IMR-90 (cell line): Measurements from ENCODE around the gene APP. TPM values are rescaled to one million over a fixed set of nuclear protein-coding genes. Genes with fewer than 3 reads are reported as not detected.

Experiments
- ATAC-seq: fragments of 200-7000 bp; cut with Tn5 transposase; 2 replicates; pipeline ENCODE4 v1.9.1; 2020; ENCODE audit warnings: low read depth, mild to moderate bottlenecking, moderate library complexity
- BruUV-seq: library from RNA; stranded (reverse); fragments of 400-500 nt; replicated peaks from 2 replicates; lab custom pipeline; 2021; lab: Mats Ljungman, UMichigan
- CTCF ChIA-PET: fragments of 300-600 bp; formaldehyde crosslinking; extraction: SDS; loops from one replicate; lab custom pipeline; 2021; ENCODE audit warnings: antibody characterized with exemption; lab: Yijun Ruan, JAX
- POLR2A ChIA-PET: fragments of 300-600 bp; sonication (Branson Sonifier 250); formaldehyde crosslinking; loops from one replicate; lab custom pipeline; 2022; ENCODE audit warnings: antibody characterized with exemption; ENCODE audit not compliant: unreplicated experiment; lab: Charles Lee
- DNase-seq: peaks from one replicate; pipeline ENCODE4 v3.0.0; 2013
- H2AFZ ChIP-seq: replicated peaks from 2 replicates; pipeline ENCODE3; 2013; ENCODE audit warnings: low read length, mild to moderate bottlenecking; ENCODE audit not compliant: poor library complexity
- H2AK5ac ChIP-seq: 2 replicates; pipeline ENCODE4 v1.6.1; 2013; ENCODE audit warnings: low read depth, low read length, inconsistent platforms
- H2AK9ac ChIP-seq: replicated peaks from 2 replicates; pipeline ENCODE3; 2013; ENCODE audit warnings: mild to moderate bottlenecking, low read depth, low read length, moderate library complexity; ENCODE audit not compliant: poor library complexity
- H2BK120ac ChIP-seq: 2 replicates; pipeline ENCODE4 v1.6.1; 2013; ENCODE audit warnings: low read depth, low read length, inconsistent platforms
- H2BK15ac ChIP-seq: 3 replicates; pipeline ENCODE4 v1.6.1; 2013; ENCODE audit warnings: low read depth, low read length, inconsistent platforms
- H2BK20ac ChIP-seq: 2 replicates; pipeline ENCODE4 v1.6.1; 2013; ENCODE audit warnings: low read depth, mild to moderate bottlenecking, inconsistent platforms, low read length, moderate library complexity
- H2BK5ac ChIP-seq: 2 replicates; pipeline ENCODE4 v1.6.1; 2013; ENCODE audit warnings: mild to moderate bottlenecking, low read depth, low read length, inconsistent platforms; ENCODE audit not compliant: poor library complexity, severe bottlenecking
- H3K14ac ChIP-seq: replicated peaks from 2 replicates; pipeline ENCODE4 v1.6.1; 2013; ENCODE audit warnings: low read depth, low read length, inconsistent platforms
- H3K18ac ChIP-seq: 2 replicates; pipeline ENCODE4 v1.6.1; 2013; ENCODE audit warnings: low read depth, low read length, control low read depth
- H3K23ac ChIP-seq: 2 replicates; pipeline ENCODE4 v1.6.1; 2013; ENCODE audit warnings: low read depth, low read length, inconsistent platforms
- H3K27ac ChIP-seq: 2 replicates; pipeline ENCODE4 v1.5.1; 2013; ENCODE audit warnings: mild to moderate bottlenecking, control low read depth, low read length; ENCODE audit not compliant: insufficient read depth
- H3K27me3 ChIP-seq: 2 replicates; pipeline ENCODE4 v1.6.1; 2013; ENCODE audit warnings: low read length; ENCODE audit not compliant: control insufficient read depth, insufficient read depth
- H3K36me3 ChIP-seq: 2 replicates; pipeline ENCODE4 v1.6.1; 2013; ENCODE audit warnings: low read length, mixed read lengths; ENCODE audit not compliant: control insufficient read depth, insufficient read depth
- H3K4ac ChIP-seq: 2 replicates; pipeline ENCODE4 v1.6.1; 2013; ENCODE audit warnings: low read depth, low read length, inconsistent platforms
- H3K4me1 ChIP-seq: 2 replicates; pipeline ENCODE4 v1.6.1; 2013; ENCODE audit warnings: low read length, mixed read lengths; ENCODE audit not compliant: control insufficient read depth, insufficient read depth
- H3K4me2 ChIP-seq: 2 replicates; pipeline ENCODE4 v1.6.1; 2013; ENCODE audit warnings: low read depth, mild to moderate bottlenecking, control low read depth, low read length, moderate library complexity
- H3K4me3 ChIP-seq: 2 replicates; pipeline ENCODE4 v1.5.1; 2013; ENCODE audit warnings: low read depth, mild to moderate bottlenecking, control low read depth, low read length, moderate library complexity; ENCODE audit not compliant: insufficient read depth
- H3K56ac ChIP-seq: 2 replicates; pipeline ENCODE4 v1.6.1; 2013; ENCODE audit warnings: low read length, inconsistent platforms; ENCODE audit not compliant: insufficient read depth; ENCODE audit errors: extremely low read depth
- H3K79me1 ChIP-seq, 2 experiments: 2 replicates each; pipeline ENCODE4 v1.6.1; 2013; ENCODE audit warnings: low read length in 2 of 2, inconsistent platforms in 1 of 2, low read depth in 1 of 2
- H3K9ac ChIP-seq: 2 replicates; pipeline ENCODE4 v1.6.1; 2013; ENCODE audit warnings: low read depth, low read length, control low read depth
- H3K9me1 ChIP-seq: 2 replicates; pipeline ENCODE4 v1.6.1; 2013; ENCODE audit warnings: low read length, inconsistent platforms; ENCODE audit not compliant: insufficient read depth
- H3K9me3 ChIP-seq: 2 replicates; pipeline ENCODE4 v1.6.1; 2013; ENCODE audit warnings: low read length; ENCODE audit not compliant: control insufficient read depth, insufficient read depth
- H4K20me1 ChIP-seq: 2 replicates; pipeline ENCODE4 v1.6.1; 2013; ENCODE audit warnings: low read length, inconsistent platforms; ENCODE audit not compliant: insufficient read depth
- H4K5ac ChIP-seq: 2 replicates; pipeline ENCODE4 v1.6.1; 2013; ENCODE audit warnings: mild to moderate bottlenecking, low read depth, low read length, control low read depth
- H4K8ac ChIP-seq, 2 experiments: 2 replicates each; pipeline ENCODE4 v1.6.1; 2013; ENCODE audit warnings: low read depth in 2 of 2, low read length in 2 of 2, control low read depth in 1 of 2, inconsistent platforms in 1 of 2
- H4K91ac ChIP-seq: 2 replicates; pipeline ENCODE4 v1.6.1; 2013; ENCODE audit warnings: low read depth, low read length, inconsistent platforms; ENCODE audit not compliant: insufficient read depth
- CEBPB ChIP-seq: IDR thresholded peaks from 2 replicates; pipeline ENCODE4 v1.6.1; 2012; ENCODE audit warnings: low read depth, low read length, improper control_type of control experiment
- CHD1 ChIP-seq: IDR thresholded peaks from 2 replicates; pipeline ENCODE4 v1.6.1; 2012; ENCODE audit warnings: low read depth, low read length, improper control_type of control experiment
- FOS ChIP-seq: fragments of 150-350 bp; IDR thresholded peaks from 2 replicates; pipeline ENCODE4 v1.6.1; 2016; ENCODE audit warnings: low read depth, low read length
- MAFK ChIP-seq: IDR thresholded peaks from 2 replicates; pipeline ENCODE4 v1.6.1; 2012; ENCODE audit warnings: low read depth, low read length, improper control_type of control experiment
- MAZ ChIP-seq: IDR thresholded peaks from 2 replicates; pipeline ENCODE4 v1.6.1; 2012; ENCODE audit warnings: low read depth, mild to moderate bottlenecking, low read length, improper control_type of control experiment, moderate library complexity, borderline replicate concordance
- MXI1 ChIP-seq: IDR thresholded peaks from 2 replicates; pipeline ENCODE4 v1.6.1; 2012; ENCODE audit warnings: low read depth, mild to moderate bottlenecking, low read length, moderate library complexity, borderline replicate concordance
- NFE2L2 ChIP-seq: fragments of 150-350 bp; IDR thresholded peaks from 2 replicates; pipeline ENCODE4 v1.6.1; 2016; ENCODE audit warnings: low read depth, mild to moderate bottlenecking, low read length
- POLR2A ChIP-seq: IDR thresholded peaks from 2 replicates; pipeline ENCODE4 v1.6.1; 2012; ENCODE audit warnings: mild to moderate bottlenecking, low read depth, low read length
- RAD21 ChIP-seq: IDR thresholded peaks from 2 replicates; pipeline ENCODE4 v1.6.1; 2012; ENCODE audit warnings: low read length, improper control_type of control experiment
- RCOR1 ChIP-seq: IDR thresholded peaks from 2 replicates; pipeline ENCODE4 v1.6.1; 2012; ENCODE audit warnings: mild to moderate bottlenecking, low read length, improper control_type of control experiment; ENCODE audit not compliant: insufficient replicate concordance
- RFX5 ChIP-seq: IDR thresholded peaks from 2 replicates; pipeline ENCODE4 v1.8.0; 2012; ENCODE audit warnings: low read depth, mild to moderate bottlenecking, low read length, moderate library complexity
- WGBS, 2 experiments: methylation state at CpG; one replicate each; pipeline versions ENCODE4 v1.1.5 to v1.1.7; 2013; ENCODE audit warnings: missing lambda C conversion rate in 2 of 2; ENCODE audit not compliant: insufficient read length in 1 of 2; ENCODE audit errors: extremely low coverage in 2 of 2; 5-methylcytosine and 5-hydroxymethylcytosine counted together
- dilution Hi-C: fragments of 300-500 bp; cut with HindIII; formaldehyde crosslinking; loops from one replicate; pipeline ENCODE4 v1.14.3; 2018; ENCODE audit warnings: low sequenced_read_pairs; ENCODE audit not compliant: unreplicated experiment
- in situ Hi-C: fragments of 300-500 bp; cut with MboI; formaldehyde crosslinking; loops from 3 replicates; pipeline ENCODE4 v1.14.3; 2019; ENCODE audit warnings: low sequenced_read_pairs, inconsistent platforms, mixed read lengths
- intact Hi-C: fragments of 100-400 bp; cut with micrococcal nuclease; formaldehyde crosslinking; loops from 2 replicates; pipeline ENCODE4 v1.10.0; 2022
- polyA plus RNA-seq, 3 experiments: library from polyadenylated mRNA; depleted of rRNA; stranded (reverse); fragments of >200 nt; gene quantifications; 2 replicates each; pipeline ENCODE4 v1.2.3, GENCODE V29; 2012; ENCODE audit warnings: low replicate concordance in 1 of 3
- total RNA-seq: library from RNA; depleted of rRNA; stranded (reverse); fragments of >200 nt; gene quantifications from 2 replicates; pipeline ENCODE4 v1.2.3, GENCODE V29; 2012
- TF ChIP-seq, protein P1 (sequence below): fragments of 150-350 bp; IDR thresholded peaks from 2 replicates; pipeline ENCODE4 v1.6.1; 2017; ENCODE audit warnings: mild to moderate bottlenecking, antibody characterized with exemption, low read length, low read depth
- TF ChIP-seq, protein P2 (sequence below): conservative IDR thresholded peaks from 2 replicates; pipeline ENCODE4 v1.5.1; 2012; ENCODE audit warnings: mild to moderate bottlenecking, low read depth, low read length, improper control_type of control experiment

Gene APP
- total and polyA plus RNA-seq, 2 of the 4 experiments (the other 2 are of a cell fraction), result 191 to 530 TPM

GRCh38 chr21:26079366-26079765, 91.2 kb downstream of the APP start:
- H4K20me1 ChIP-seq, result peaks cover 3% of the 10 kb centered on the region
- H3K4me2 ChIP-seq, result peak overlapping the region; percentile 20; the same call in 1 of the 2 replicates
- H3K56ac ChIP-seq, result no peak overlapping the region
- H3K4me3 ChIP-seq, result no peak overlapping the region
- ATAC-seq (peak; percentile 64), DNase-seq (peak; percentile 65)
- H2AK9ac ChIP-seq, result no peak overlapping the region
- no peak overlapping the region for H2BK120ac ChIP-seq
- H3K36me3 ChIP-seq, result no peaks in the 10 kb centered on the region
- H3K79me1 ChIP-seq, result peaks cover 12 to 24% of the 10 kb centered on the region in 2 experiments; a peak in 3 of 4 replicates
- H4K8ac ChIP-seq, result peak overlapping the region in 1 of 2 experiments; percentile 40; a peak in 1 of 4 replicates
- no peak overlapping the region for H2BK20ac ChIP-seq
- H2BK15ac ChIP-seq, result no peak overlapping the region
- no peaks in the 10 kb centered on the region for H3K27me3 ChIP-seq
- no peak overlapping the region for H3K23ac ChIP-seq
- no peak overlapping the region for H2AK5ac ChIP-seq
- no peak overlapping the region for H3K9ac ChIP-seq
- no peaks in the 10 kb centered on the region; the same call in 1 of the 2 replicates for H3K9me1 ChIP-seq
- H2BK5ac ChIP-seq, result peak overlapping the region; percentile 64
- TF ChIP-seq MAFK (no peak), RCOR1 (no peak), FOS (no peak), RAD21 (no peak), POLR2A (no peak), MAZ (no peak), CEBPB (no peak), RFX5 (no peak), NFE2L2 (no peak), MXI1 (no peak), CHD1 (no peak)
- TF ChIP-seq, protein P1, sequence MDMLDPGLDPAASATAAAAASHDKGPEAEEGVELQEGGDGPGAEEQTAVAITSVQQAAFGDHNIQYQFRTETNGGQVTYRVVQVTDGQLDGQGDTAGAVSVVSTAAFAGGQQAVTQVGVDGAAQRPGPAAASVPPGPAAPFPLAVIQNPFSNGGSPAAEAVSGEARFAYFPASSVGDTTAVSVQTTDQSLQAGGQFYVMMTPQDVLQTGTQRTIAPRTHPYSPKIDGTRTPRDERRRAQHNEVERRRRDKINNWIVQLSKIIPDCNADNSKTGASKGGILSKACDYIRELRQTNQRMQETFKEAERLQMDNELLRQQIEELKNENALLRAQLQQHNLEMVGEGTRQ, result no peak
- TF ChIP-seq, protein P2, sequence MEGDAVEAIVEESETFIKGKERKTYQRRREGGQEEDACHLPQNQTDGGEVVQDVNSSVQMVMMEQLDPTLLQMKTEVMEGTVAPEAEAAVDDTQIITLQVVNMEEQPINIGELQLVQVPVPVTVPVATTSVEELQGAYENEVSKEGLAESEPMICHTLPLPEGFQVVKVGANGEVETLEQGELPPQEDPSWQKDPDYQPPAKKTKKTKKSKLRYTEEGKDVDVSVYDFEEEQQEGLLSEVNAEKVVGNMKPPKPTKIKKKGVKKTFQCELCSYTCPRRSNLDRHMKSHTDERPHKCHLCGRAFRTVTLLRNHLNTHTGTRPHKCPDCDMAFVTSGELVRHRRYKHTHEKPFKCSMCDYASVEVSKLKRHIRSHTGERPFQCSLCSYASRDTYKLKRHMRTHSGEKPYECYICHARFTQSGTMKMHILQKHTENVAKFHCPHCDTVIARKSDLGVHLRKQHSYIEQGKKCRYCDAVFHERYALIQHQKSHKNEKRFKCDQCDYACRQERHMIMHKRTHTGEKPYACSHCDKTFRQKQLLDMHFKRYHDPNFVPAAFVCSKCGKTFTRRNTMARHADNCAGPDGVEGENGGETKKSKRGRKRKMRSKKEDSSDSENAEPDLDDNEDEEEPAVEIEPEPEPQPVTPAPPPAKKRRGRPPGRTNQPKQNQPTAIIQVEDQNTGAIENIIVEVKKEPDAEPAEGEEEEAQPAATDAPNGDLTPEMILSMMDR, result no peak
- no peak overlapping the region; the same call in 1 of the 2 replicates for H3K18ac ChIP-seq
- CTCF ChIA-PET, result interaction anchor here (0.9 kb wide), 1 partner anchor 46 kb away, joined by 4 read pairs; no protein-coding TSS in a partner anchor
- H3K4me1 ChIP-seq, result peaks cover 3% of the 10 kb centered on the region; the same call in 1 of the 2 replicates
- no peak overlapping the region for H3K4ac ChIP-seq
- no peak overlapping the region for H2AFZ ChIP-seq
- no peak overlapping the region for H4K5ac ChIP-seq
- dilution Hi-C loops, result no loop called here
- no peak overlapping the region for H3K14ac ChIP-seq
- intact Hi-C loops, result no loop called here
- BruUV-seq, result no TSS peak
- POLR2A ChIA-PET, result no interaction called here
- 40% methylated on average over 1 of the region's 4 CpGs; no CpG with 5 or more reads in 1 of the 2 experiments for WGBS, 2 experiments
- no peak overlapping the region for H4K91ac ChIP-seq
- H3K27ac ChIP-seq, result no peak overlapping the region
- in situ Hi-C loops, result no loop called here
- H3K9me3 ChIP-seq, result no peaks in the 10 kb centered on the region
